ENCODE results near the gene HCCS.

DNA sequence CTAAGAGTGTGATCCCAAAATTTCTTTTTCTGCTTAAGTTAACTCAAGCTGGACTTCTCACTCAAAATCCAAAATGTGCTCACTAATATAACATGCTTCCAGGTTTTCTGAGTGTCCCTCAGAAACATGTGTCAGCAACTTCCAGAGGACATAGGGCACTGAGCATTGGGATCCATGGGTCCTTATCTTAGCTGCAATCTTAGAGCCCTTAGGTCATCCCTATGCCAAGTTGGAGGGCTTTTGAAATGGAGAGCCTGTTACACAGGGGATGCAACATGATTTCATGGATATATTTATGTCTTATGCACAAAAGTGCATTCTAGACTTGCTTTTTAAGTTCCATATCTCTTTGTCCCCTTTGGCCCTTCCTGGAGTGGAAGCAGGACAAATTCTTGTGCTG lies 11.7 kb upstream of the HCCS start:
- no peak for TF ChIP-seq MAX (IDR thresholded peaks at IDR 0.05)
- TF ChIP-seq CTCF (IDR thresholded peaks at IDR 0.05; ENCODE audit: control extremely low read depth in 1 of 3, insufficient read depth in 1 of 3, low read depth in 1 of 3, low read length in 3 of 3), result no peak
- TF ChIP-seq SIN3A (conservative IDR thresholded peaks at IDR 0.05 in 1 of 2, IDR thresholded peaks at IDR 0.05 in 1 of 2; ENCODE audit: low read depth in 1 of 2, low read length in 2 of 2), result no peak
- TF ChIP-seq CEBPB (IDR thresholded peaks at IDR 0.05; ENCODE audit: low read depth, low read length), result no peak
- no peak for TF ChIP-seq RAD21 (IDR thresholded peaks at IDR 0.05 in 1 of 2, conservative IDR thresholded peaks at IDR 0.05 in 1 of 2; ENCODE audit: low read depth in 2 of 2, low read length in 2 of 2)
- TF ChIP-seq SP1 (IDR thresholded peaks at IDR 0.05; ENCODE audit: low read depth, low read length), result no peak
- no peak for TF ChIP-seq TAF1 (IDR thresholded peaks at IDR 0.05; ENCODE audit: low read depth, low read length)
- TF ChIP-seq RFX5 (IDR thresholded peaks at IDR 0.05; ENCODE audit: borderline replicate concordance, low read depth, low read length), result no peak
- no peak for TF ChIP-seq POLR2A (IDR thresholded peaks at IDR 0.05; ENCODE audit: control extremely low read depth in 1 of 2, low read depth in 2 of 2, low read length in 2 of 2)
- TF ChIP-seq JUND (IDR thresholded peaks at IDR 0.05; ENCODE audit: low read length), result no peak

Measured in H1 (cell line).